ENCODE results near the gene CCDC28A.
"Not testable (repeated sequence)": the region's sequence is repeated elsewhere in the genome, so short reads cannot be mapped to it uniquely, and the experiment has no call there.

GRCh38 chr6:138730037-138730436 is 43.5 kb upstream of the CCDC28A start:
- not testable (repeated sequence) for TF ChIP-seq POLR2A, CTCF (IDR thresholded peaks at IDR 0.05)

Data from stomach (tissue), 4 donors.